GM10266 (cell line): Measurements from ENCODE around the gene DCC.

Source experiments
- DNase-seq: peaks from one replicate; pipeline ENCODE4 v3.0.0; 2012; ENCODE audit errors: extremely low spot score
- TF ChIP-seq, protein P1 (sequence below): IDR thresholded peaks from 2 replicates; pipeline ENCODE4 v1.5.1; 2012; ENCODE audit warnings: mild to moderate bottlenecking, low read depth; ENCODE audit not compliant: control insufficient read depth, insufficient read depth; ENCODE audit errors: missing control alignments

The DCC gene

DNA sequence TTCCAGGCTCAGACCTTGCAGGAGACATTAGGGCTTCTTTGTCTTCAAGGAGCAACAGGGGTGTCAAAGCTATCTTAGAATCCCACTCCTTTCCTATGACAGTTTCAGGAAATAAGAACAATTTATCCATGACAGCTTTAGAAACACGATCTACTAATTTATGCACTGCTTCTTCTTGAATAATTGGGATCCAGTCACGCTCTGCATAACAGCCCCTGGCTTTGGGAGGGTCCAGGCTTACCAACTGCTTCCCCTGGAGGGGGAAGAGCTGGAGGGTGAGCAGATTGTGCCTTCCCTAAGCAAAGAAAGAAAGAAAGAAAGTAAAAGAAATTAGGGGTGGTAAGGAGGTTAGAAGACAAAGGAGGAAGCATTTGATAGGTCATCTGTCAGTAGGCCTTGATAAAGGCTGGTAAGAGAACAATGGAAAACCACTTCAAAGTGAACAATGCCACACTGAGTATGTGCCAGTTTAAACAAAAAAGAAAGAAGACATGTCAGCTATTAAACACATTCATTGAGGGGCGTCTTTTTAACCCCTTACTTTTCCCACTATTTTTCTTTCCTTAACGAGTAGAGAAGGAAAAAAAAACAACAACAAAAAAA is 327.6 kb downstream of the DCC start:
- TF ChIP-seq, protein P1, sequence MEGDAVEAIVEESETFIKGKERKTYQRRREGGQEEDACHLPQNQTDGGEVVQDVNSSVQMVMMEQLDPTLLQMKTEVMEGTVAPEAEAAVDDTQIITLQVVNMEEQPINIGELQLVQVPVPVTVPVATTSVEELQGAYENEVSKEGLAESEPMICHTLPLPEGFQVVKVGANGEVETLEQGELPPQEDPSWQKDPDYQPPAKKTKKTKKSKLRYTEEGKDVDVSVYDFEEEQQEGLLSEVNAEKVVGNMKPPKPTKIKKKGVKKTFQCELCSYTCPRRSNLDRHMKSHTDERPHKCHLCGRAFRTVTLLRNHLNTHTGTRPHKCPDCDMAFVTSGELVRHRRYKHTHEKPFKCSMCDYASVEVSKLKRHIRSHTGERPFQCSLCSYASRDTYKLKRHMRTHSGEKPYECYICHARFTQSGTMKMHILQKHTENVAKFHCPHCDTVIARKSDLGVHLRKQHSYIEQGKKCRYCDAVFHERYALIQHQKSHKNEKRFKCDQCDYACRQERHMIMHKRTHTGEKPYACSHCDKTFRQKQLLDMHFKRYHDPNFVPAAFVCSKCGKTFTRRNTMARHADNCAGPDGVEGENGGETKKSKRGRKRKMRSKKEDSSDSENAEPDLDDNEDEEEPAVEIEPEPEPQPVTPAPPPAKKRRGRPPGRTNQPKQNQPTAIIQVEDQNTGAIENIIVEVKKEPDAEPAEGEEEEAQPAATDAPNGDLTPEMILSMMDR = no peak
- no peak for DNase-seq

DNA sequence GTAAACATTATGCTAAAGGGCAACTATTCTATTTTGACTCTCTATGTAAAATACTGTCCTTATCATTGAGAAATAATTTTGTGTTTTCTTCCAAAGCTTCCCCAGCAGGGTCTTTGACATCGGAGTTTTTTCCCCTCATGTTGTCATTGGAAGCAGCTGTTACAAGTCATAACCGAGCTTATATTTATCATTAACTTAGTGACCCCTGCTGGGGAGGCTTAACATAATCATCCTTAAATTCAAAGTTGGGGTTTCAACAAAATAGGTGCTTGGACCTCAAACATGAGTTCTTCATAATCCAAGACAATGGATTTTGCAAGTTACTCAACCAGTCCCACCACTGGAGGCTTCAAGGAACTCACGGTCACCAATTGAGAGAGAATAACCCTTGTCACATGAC is 330.9 kb downstream of the DCC start:
- TF ChIP-seq, protein P1 = peak; percentile 2
- DNase-seq = peak; percentile 8

DNA sequence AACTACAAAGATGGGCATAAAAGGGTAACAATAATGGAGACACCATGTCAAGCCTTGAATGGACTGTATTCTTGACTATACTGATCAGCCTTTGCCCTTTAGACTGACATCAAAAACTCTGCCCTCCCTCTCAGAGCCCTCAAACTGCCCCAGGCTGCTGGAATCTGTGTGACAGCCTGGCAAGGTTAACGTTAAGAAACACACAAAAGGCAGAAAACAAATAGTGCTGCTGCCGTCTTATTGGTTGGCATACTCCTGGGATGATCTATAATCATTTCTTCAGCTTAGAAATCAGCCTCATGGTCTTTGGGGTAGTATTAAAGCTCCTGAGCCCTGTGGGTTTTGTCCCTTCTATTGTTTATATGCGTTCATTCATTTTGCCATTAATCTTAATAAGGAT is 338.0 kb downstream of the DCC start:
- DNase-seq = no peak
- TF ChIP-seq, protein P1 = no peak

DNA sequence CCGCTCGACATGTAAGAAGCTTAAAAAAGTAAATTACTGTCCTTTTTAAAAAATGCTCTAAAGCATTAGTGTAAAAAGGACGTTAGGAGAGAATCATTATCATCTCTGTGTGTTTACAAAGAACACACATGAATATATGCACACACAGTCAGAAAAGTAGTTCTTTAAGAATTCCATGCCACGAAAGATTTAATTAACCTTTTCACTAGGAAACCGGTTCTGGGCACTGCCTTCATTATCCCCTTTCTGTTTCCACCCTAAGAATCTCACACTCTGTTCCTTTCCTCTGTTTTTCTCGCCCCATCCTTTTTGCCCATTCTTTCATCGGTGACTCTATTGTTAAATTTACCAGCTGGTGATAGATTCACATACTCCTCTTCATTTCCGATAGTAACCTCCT is 338.6 kb downstream of the DCC start:
- no peak for DNase-seq
- TF ChIP-seq, protein P1 = no peak

DNA sequence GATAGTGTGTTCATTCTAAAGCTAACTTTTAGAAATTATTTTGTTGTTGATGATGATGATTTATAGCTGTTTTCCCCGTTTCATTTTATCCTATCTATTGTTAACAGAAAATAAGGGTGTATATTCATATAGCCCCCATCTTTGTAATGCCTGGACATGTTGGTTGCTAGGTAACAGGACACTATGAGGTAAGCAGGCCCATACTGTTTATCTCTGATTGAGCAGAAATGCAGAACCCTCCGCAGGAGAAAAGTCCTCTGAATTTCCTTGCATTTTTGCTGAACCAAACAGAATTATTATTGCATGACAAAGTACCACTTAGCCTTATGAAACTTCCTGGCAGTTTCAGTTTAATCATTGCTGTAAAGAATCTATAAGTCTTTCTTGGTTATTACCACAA is 339.4 kb downstream of the DCC start:
- TF ChIP-seq, protein P1 = no peak
- no peak for DNase-seq

DNA sequence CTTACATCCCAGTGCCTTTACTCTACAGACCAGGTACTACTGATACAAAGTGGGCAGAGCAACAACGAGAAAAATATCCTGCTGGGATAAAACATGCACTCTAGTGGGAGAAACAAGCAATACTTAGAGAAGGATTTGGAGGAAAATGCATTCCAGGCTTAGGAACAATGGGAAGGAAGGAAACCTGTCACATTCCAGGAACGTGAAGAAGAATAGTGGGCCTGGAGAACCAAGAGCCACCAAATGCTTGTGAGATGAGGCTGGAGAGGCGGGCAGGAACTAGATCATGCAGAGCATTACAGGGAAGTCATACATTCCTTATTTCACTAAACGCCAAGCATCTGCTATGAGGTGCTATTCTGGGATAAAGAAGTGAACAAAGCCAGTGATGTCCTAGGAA is 342.3 kb downstream of the DCC start:
- TF ChIP-seq, protein P1 = no peak
- DNase-seq = no peak

DNA sequence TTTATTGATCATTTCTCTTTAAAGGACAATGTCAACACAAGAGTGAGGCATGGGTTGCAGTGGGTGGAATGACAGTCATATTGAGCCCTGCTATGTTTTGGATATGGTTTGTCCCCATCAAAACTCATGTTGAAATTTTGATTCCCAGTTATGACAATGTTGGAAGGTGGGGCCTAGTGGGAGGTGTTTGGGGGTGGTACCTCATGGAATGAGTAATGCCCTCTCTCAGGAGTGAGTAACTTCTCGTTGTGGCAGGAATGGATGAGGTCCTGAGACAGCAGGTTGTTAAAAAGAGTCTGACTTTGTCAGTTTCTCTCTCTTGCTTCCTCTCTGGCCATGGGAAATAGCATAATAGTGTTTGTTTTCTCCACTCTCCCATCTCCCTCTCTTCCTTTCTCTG is 345.3 kb downstream of the DCC start:
- no peak for DNase-seq
- TF ChIP-seq, protein P1 = no peak
